Hepatocyte (in vitro differentiated cells): ENCODE measurements around the gene TAOK3. TPM values are rescaled to one million over a fixed set of nuclear protein-coding genes. Genes with fewer than 3 reads are reported as not detected.

ENCODE experiments used
- DNase-seq: peaks from one replicate; pipeline ENCODE4 v3.0.0-alpha.2; 2016; ENCODE audit warnings: low spot score
- H2AFZ ChIP-seq: fragments of 200-600 bp; sonication (generic); 2 replicates; pipeline ENCODE4 v1.6.0; 2016; ENCODE audit warnings: antibody characterized with exemption, mild to moderate bottlenecking
- H3K27ac ChIP-seq: fragments of 200-600 bp; sonication (generic); 2 replicates; pipeline ENCODE4 v1.5.1; 2016; ENCODE audit warnings: mild to moderate bottlenecking
- H3K27me3 ChIP-seq: fragments of 200-600 bp; sonication (generic); 2 replicates; pipeline ENCODE4 v1.6.1; 2016
- H3K36me3 ChIP-seq: fragments of 200-600 bp; sonication (generic); replicated peaks from 2 replicates; pipeline ENCODE4 v1.5.1; 2016; ENCODE audit warnings: low read depth; ENCODE audit not compliant: insufficient read depth
- H3K4me1 ChIP-seq: fragments of 200-600 bp; sonication (generic); 2 replicates; pipeline ENCODE4 v1.5.1; 2016; ENCODE audit warnings: mild to moderate bottlenecking, moderate library complexity; ENCODE audit not compliant: insufficient read depth
- H3K4me2 ChIP-seq: fragments of 200-600 bp; sonication (generic); 2 replicates; pipeline ENCODE4 v1.6.0; 2016
- H3K4me3 ChIP-seq: fragments of 200-600 bp; sonication (generic); 2 replicates; pipeline ENCODE4 v1.5.1; 2016; ENCODE audit warnings: mild to moderate bottlenecking
- H3K79me2 ChIP-seq: fragments of 200-600 bp; sonication (generic); 2 replicates; pipeline ENCODE4 v1.6.0; 2017; ENCODE audit warnings: mild to moderate bottlenecking
- H3K9me2 ChIP-seq: fragments of 200-600 bp; sonication (generic); replicated peaks from 2 replicates; pipeline ENCODE4 v1.6.0; 2017; ENCODE audit warnings: mild to moderate bottlenecking; ENCODE audit not compliant: insufficient read depth
- H3K9me3 ChIP-seq: fragments of 200-600 bp; sonication (generic); 2 replicates; pipeline ENCODE4 v1.5.1; 2016; ENCODE audit warnings: low read depth, mild to moderate bottlenecking
- H4K20me1 ChIP-seq: fragments of 200-600 bp; sonication (generic); 2 replicates; pipeline ENCODE4 v1.6.0; 2016; ENCODE audit warnings: mild to moderate bottlenecking; ENCODE audit not compliant: insufficient read depth, poor library complexity, severe bottlenecking
- EZH2 ChIP-seq: fragments of 200-600 bp; sonication (generic); IDR thresholded peaks from 2 replicates; pipeline ENCODE4 v1.6.1; 2016; ENCODE audit warnings: antibody characterized with exemption, mild to moderate bottlenecking, borderline replicate concordance
- EZH2phosphoT487 ChIP-seq: fragments of 200-600 bp; sonication (generic); IDR thresholded peaks from one replicate; pipeline ENCODE4 v1.6.1; 2018; ENCODE audit warnings: antibody characterized with exemption, mild to moderate bottlenecking, low read depth, moderate library complexity; ENCODE audit not compliant: unreplicated experiment, severe bottlenecking
- WGBS: methylation state at CpG from one replicate; pipeline ENCODE4 v1.1.6; 2016; ENCODE audit warnings: low lambda C conversion rate; ENCODE audit errors: missing lambda C conversion rate; 5-methylcytosine and 5-hydroxymethylcytosine counted together
- polyA plus RNA-seq: library from polyadenylated mRNA; unstranded; fragments of >200 nt; fragmentation: Nextera tagmentation; extraction: Ambion mirVana; gene quantifications from 2 replicates; pipeline ENCODE4 v1.2.1, GENCODE V29; 2016
- total RNA-seq: library from RNA; depleted of rRNA; stranded (reverse); fragments of >200 nt; gene quantifications from 2 replicates; pipeline ENCODE4 v1.2.3, GENCODE V29; 2014
- TF ChIP-seq, protein P1 (sequence below): fragments of 200-600 bp; sonication (generic); IDR thresholded peaks from 2 replicates; pipeline ENCODE4 v1.5.1; 2016; ENCODE audit warnings: antibody characterized with exemption, mild to moderate bottlenecking; ENCODE audit not compliant: poor library complexity

Gene TAOK3
- total and polyA plus RNA-seq, 2 experiments from 2014 or later, result 19.1 to 28.7 TPM

DNA sequence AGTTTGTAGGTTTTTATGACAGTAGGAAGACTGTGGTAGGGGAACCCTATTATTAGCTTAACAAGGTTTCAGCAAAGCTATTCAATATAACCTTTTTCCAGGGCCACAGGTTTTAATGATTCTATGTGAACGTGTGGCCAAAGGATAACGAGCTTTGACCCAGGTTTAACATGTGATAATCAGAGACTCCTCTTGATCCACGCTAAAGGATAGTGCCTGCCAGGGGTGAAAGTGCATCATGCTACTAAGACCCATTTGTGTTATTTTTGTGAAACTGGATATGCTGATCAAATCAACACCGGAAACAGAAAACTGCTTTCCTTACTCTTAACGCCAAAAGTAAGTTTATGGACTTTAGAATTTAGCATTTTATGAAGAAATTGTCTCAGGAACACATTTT, 909 bp upstream of the TAOK3 start:
- H3K4me3 ChIP-seq, result peak overlapping the region; percentile 23
- peaks cover 4% of the 10 kb centered on the region for H4K20me1 ChIP-seq
- peak overlapping the region; percentile 87 for H3K27ac ChIP-seq
- no peak for DNase-seq
- H3K36me3 ChIP-seq, result no peaks in the 10 kb centered on the region
- peak overlapping the region; percentile 51 for H2AFZ ChIP-seq
- H3K9me2 ChIP-seq, result no peaks in the 10 kb centered on the region
- TF ChIP-seq, protein P1, sequence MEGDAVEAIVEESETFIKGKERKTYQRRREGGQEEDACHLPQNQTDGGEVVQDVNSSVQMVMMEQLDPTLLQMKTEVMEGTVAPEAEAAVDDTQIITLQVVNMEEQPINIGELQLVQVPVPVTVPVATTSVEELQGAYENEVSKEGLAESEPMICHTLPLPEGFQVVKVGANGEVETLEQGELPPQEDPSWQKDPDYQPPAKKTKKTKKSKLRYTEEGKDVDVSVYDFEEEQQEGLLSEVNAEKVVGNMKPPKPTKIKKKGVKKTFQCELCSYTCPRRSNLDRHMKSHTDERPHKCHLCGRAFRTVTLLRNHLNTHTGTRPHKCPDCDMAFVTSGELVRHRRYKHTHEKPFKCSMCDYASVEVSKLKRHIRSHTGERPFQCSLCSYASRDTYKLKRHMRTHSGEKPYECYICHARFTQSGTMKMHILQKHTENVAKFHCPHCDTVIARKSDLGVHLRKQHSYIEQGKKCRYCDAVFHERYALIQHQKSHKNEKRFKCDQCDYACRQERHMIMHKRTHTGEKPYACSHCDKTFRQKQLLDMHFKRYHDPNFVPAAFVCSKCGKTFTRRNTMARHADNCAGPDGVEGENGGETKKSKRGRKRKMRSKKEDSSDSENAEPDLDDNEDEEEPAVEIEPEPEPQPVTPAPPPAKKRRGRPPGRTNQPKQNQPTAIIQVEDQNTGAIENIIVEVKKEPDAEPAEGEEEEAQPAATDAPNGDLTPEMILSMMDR, result no peak
- no peak for TF ChIP-seq EZH2
- no peak for TF ChIP-seq EZH2phosphoT487
- peaks cover 59% of the 10 kb centered on the region for H3K79me2 ChIP-seq
- H3K4me1 ChIP-seq, result peaks cover 22% of the 10 kb centered on the region
- H3K4me2 ChIP-seq, result peak overlapping the region; percentile 76
- H3K27me3 ChIP-seq, result no peaks in the 10 kb centered on the region
- WGBS, result 72% methylated on average over 5 of the region's 5 CpGs
- no peaks in the 10 kb centered on the region for H3K9me3 ChIP-seq

DNA sequence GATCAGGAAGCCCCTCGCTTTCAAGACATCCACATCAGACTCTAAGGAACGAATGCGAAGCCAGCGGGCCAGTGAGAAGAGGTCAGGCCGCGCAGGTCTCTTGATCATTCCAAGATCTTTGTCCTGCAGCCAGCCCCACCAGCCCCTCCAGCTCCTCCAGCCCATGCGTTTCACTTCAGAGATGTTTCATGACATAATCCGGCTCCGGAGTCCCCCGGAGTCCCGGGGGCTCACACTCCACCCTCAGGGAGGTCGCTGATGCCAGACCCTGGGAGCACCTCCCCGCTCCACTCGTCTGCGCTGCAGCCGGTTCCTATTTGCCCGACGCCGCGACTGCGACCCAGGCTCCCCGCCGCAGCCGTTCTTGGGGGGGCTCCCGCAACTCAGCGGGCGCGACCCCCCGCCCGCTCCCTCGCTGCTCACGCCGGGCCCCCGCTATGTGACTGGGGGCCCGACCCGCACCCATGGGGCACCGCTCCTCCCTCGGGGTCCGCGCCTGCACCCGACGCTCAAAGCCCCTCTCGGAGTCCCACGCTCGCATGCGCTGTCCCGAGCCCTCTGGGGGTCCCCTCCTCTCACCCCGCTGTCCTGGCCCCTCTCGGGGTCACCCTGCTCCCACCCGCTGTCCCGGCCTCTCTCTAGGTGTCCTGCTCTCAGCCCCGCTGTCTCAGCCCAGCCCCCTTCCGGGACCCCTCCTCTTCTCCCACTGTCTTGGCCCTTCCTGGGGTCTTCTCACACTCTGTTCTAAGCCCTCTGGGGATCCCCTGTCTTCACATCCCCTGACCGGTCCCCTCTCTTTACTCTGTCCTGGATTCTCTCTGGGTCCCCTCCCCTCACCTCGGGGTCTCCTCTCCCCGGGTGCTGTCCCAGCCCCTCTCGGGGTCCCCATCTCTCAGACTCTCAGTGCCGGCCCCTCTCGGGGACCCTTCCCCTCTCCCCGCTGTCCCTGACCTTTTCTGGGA, 1.1 kb downstream of the TAOK3 start:
- H3K79me2 ChIP-seq, result peaks cover 60% of the 10 kb centered on the region
- H4K20me1 ChIP-seq, result peaks cover 4% of the 10 kb centered on the region
- H3K27ac ChIP-seq, result no peak overlapping the region
- no peaks in the 10 kb centered on the region for H3K36me3 ChIP-seq
- no peaks in the 10 kb centered on the region for H3K9me3 ChIP-seq
- peak; percentile 37 for DNase-seq
- WGBS, result under 1% methylated on average over 30 of the region's 60 CpGs
- TF ChIP-seq EZH2 (no peak), EZH2phosphoT487 (no peak)
- TF ChIP-seq, protein P1, result no peak
- H3K4me2 ChIP-seq, result peak overlapping the region; percentile 90
- peak overlapping the region; percentile 66 for H2AFZ ChIP-seq
- H3K4me3 ChIP-seq, result peak overlapping the region; percentile 58
- no peaks in the 10 kb centered on the region for H3K9me2 ChIP-seq
- H3K4me1 ChIP-seq, result peaks cover 18% of the 10 kb centered on the region
- no peaks in the 10 kb centered on the region for H3K27me3 ChIP-seq

DNA sequence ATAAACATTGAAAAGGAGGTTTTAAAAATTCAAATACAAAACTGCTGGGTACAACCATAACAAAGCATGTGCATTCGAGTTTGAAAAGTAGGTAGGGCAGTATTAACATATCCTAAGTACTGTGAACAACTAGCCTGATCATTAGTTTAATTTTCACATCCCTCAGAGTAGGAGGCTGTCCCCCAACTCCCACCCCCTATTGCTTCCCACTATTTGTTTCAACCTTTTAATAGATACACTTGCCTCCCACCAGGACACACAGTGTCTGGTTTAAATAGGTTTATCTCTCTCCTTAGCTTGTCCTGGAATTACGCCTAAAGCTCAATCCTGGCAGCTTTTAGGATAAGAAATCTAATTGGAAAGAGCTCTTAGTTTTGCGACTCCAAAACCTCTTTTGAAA, 2.1 kb downstream of the TAOK3 start:
- Histone ChIP-seq H3K27me3 (no peaks in the 10 kb centered on the region), H3K4me3 (peak overlapping the region; percentile 58), H3K4me2 (peak overlapping the region; percentile 90), H3K27ac (no peak overlapping the region), H4K20me1 (peaks cover 4% of the 10 kb centered on the region), H3K4me1 (peaks cover 18% of the 10 kb centered on the region), H2AFZ (peak overlapping the region; percentile 66), H3K9me2 (no peaks in the 10 kb centered on the region), H3K79me2 (peaks cover 67% of the 10 kb centered on the region), H3K36me3 (no peaks in the 10 kb centered on the region), H3K9me3 (no peaks in the 10 kb centered on the region)
- TF ChIP-seq EZH2phosphoT487 (no peak), EZH2 (no peak)
- TF ChIP-seq, protein P1, result no peak
- WGBS, result 44% methylated on average over 3 of the region's 3 CpGs
- no peak for DNase-seq
